K562 (cell line): ENCODE data around the gene MYOM1. TPM values are rescaled to one million over a fixed set of nuclear protein-coding genes. Genes with fewer than 3 reads are reported as not detected.
A peak's percentile ranks its signal among the peaks of the same experiment; 100 is the strongest.

Source experiments
- ATF3 ChIP-seq, 2 experiments: fragments of 450-650 bp in 1 of 2; sonication (generic) in 1 of 2; formaldehyde crosslinking in 1 of 2; IDR thresholded peaks in 1 of 2; conservative IDR thresholded peaks in 1 of 2; 2 replicates each; pipeline versions ENCODE4 v1.6.1 to v1.8.1; 2016 to 2023; ENCODE audit warnings: mild to moderate bottlenecking in 2 of 2, moderate library complexity in 2 of 2, inconsistent platforms in 1 of 2, missing genetic modification reagents in 1 of 2
- ELK3 ChIP-seq: fragments of 450-650 bp; formaldehyde crosslinking; IDR thresholded peaks from 2 replicates; pipeline ENCODE4 v1.4.0; 2020; ENCODE audit warnings: mild to moderate bottlenecking
- HOMEZ ChIP-seq: fragments of 250-450 bp; sonication (Bioruptor Pico); IDR thresholded peaks from 2 replicates; pipeline ENCODE4 v1.4.0; 2020; ENCODE audit warnings: mild to moderate bottlenecking, moderate library complexity
- KDM5B ChIP-seq: fragments of 200-600 bp; sonication (generic); IDR thresholded peaks from 2 replicates; pipeline ENCODE4 v1.6.1; 2012; ENCODE audit warnings: low read depth, mild to moderate bottlenecking, moderate library complexity, low read length, control low read depth, inconsistent platforms; ENCODE audit not compliant: insufficient replicate concordance
- KLF13 ChIP-seq: fragments of 450-650 bp; IDR thresholded peaks from 2 replicates; pipeline ENCODE4 v1.6.1; 2016; ENCODE audit warnings: missing genetic modification characterization, low read depth, mild to moderate bottlenecking, missing compliant biosample characterization, moderate library complexity, borderline replicate concordance
- KLF6 ChIP-seq: fragments of 250-450 bp; sonication (Bioruptor Pico); IDR thresholded peaks from 2 replicates; pipeline ENCODE4 v1.4.0; 2020; ENCODE audit warnings: mild to moderate bottlenecking, moderate library complexity, borderline replicate concordance
- SIN3A ChIP-seq, 2 experiments: fragments of 150-350 bp in 1 of 2; IDR thresholded peaks; 2 replicates each; pipeline ENCODE4 v1.6.1; 2011 to 2016; ENCODE audit warnings: borderline replicate concordance in 2 of 2, low read depth in 2 of 2, low read length in 2 of 2, mild to moderate bottlenecking in 2 of 2, moderate library complexity in 2 of 2; ENCODE audit not compliant: control insufficient read depth in 1 of 2
- SMARCA5 ChIP-seq: fragments of 450-650 bp; IDR thresholded peaks from 2 replicates; pipeline ENCODE4 v1.6.1; 2016
- SOX6 ChIP-seq: fragments of 450-650 bp; IDR thresholded peaks from 2 replicates; pipeline ENCODE4 v1.6.1; 2014; ENCODE audit warnings: mild to moderate bottlenecking
- SRSF3 ChIP-seq: fragments of 200-400 bp; formaldehyde crosslinking; IDR thresholded peaks from 2 replicates; pipeline ENCODE4 v1.6.1; 2016; ENCODE audit warnings: mild to moderate bottlenecking, low read length, moderate library complexity; ENCODE audit not compliant: insufficient read depth
- TAF1 ChIP-seq: IDR thresholded peaks from 2 replicates; pipeline ENCODE4 v1.6.1; 2011; ENCODE audit warnings: mild to moderate bottlenecking, low read length, moderate library complexity; ENCODE audit not compliant: insufficient read depth, control insufficient read depth, severe bottlenecking; ENCODE audit errors: extremely low read depth
- TAF15 ChIP-seq: fragments of 200-400 bp; formaldehyde crosslinking; IDR thresholded peaks from 2 replicates; pipeline ENCODE4 v1.6.1; 2017; ENCODE audit warnings: mild to moderate bottlenecking, low read depth, low read length, moderate library complexity
- THAP12 ChIP-seq: fragments of 250-450 bp; sonication (Bioruptor Pico); IDR thresholded peaks from 2 replicates; pipeline ENCODE4 v1.9.0; 2021; ENCODE audit warnings: mild to moderate bottlenecking, inconsistent platforms
- U2AF1 ChIP-seq: fragments of 200-400 bp; formaldehyde crosslinking; optimal IDR thresholded peaks from 2 replicates; pipeline ENCODE3; 2017; ENCODE audit warnings: mild to moderate bottlenecking, low read depth, low read length, moderate library complexity
- ZFP36 ChIP-seq: fragments of 150-350 bp; IDR thresholded peaks from 2 replicates; pipeline ENCODE4 v1.6.1; 2018; ENCODE audit warnings: low read length, low read depth; ENCODE audit not compliant: partially characterized antibody
- ZNF41 ChIP-seq: fragments of 250-450 bp; sonication (Bioruptor Pico); conservative IDR thresholded peaks from 2 replicates; pipeline ENCODE4 v1.4.0; 2020; ENCODE audit warnings: mild to moderate bottlenecking
- ZNF551 ChIP-seq: fragments of 250-450 bp; sonication (Bioruptor Pico); IDR thresholded peaks from 2 replicates; pipeline ENCODE4 v1.5.0; 2021; ENCODE audit warnings: mild to moderate bottlenecking, moderate library complexity
- polyA plus RNA-seq, 8 experiments: library from polyadenylated mRNA; depleted of rRNA in 4 of 8; stranded (reverse) in 5 of 8; unstranded in 3 of 8; fragments of >200 nt; fragmentation: Nextera tagmentation in 2 of 8; fragmentation: Illumina TruSeq in 1 of 8; extraction: Ambion mirVana in 2 of 8; extraction: Trizol in 1 of 8; gene quantifications; 2 replicates each; pipeline versions ENCODE4 v1.2.1 to v1.2.3, GENCODE V29; 2011 to 2014; ENCODE audit warnings: inconsistent platforms in 1 of 8, missing spikeins in 1 of 8
- total RNA-seq, 7 experiments: library from RNA; depleted of rRNA in 6 of 7; stranded (reverse); fragments of >200 nt in 6 of 7; fragmentation: Illumina TruSeq in 2 of 7; extraction: Trizol in 2 of 7; gene quantifications; 2 replicates each; pipeline versions ENCODE4 v1.2.1 to v1.2.3, GENCODE V29; 2011 to 2021; ENCODE audit warnings: low replicate concordance in 1 of 7

The MYOM1 gene
- total and polyA plus RNA-seq, 9 of the 15 experiments (the other 6 are each of a cell fraction or from before 2014, with no cell fraction given), result 0.01 to 0.62 (median 0.25) TPM

- TF ChIP-seq KLF6 (CRISPR knock-in tag) (peak; percentile 75; the same call in 1 of the 2 replicates), SOX6 (0 out of 2 replicates have a peak, but pooled peaks have one; percentile 6), TAF1 (peak; percentile 37), ELK3 (CRISPR knock-in tag) (0 out of 2 replicates have a peak, but pooled peaks have one; percentile 60), SIN3A (IDR thresholded peaks at IDR 0.05; ENCODE audit: borderline replicate concordance in 2 of 2, control insufficient read depth in 1 of 2, low read depth in 2 of 2, low read length in 2 of 2) (peak in 1 of 2 experiments; percentile 6; a peak in 1 of 4 replicates), SRSF3 (no peak), TAF15 (no peak), U2AF1 (peak; percentile 30), THAP12 (no peak), KDM5B (peak; percentile 53), ZNF551 (CRISPR knock-in tag) (0 out of 2 replicates have a peak, but pooled peaks have one; percentile 7), HOMEZ (no peak), SMARCA5 (no peak), ZFP36 (peak; percentile 25), ATF3 (IDR thresholded peaks at IDR 0.05) (no peak), ATF3 (CRISPR knock-in tag; conservative IDR thresholded peaks at IDR 0.05) (no peak), KLF13 (tag) (0 out of 2 replicates have a peak, but pooled peaks have one; percentile 17), ZNF41 (CRISPR knock-in tag) (0 out of 2 replicates have a peak, but pooled peaks have one; percentile 4)
Measured at GRCh38 chr18:3248658-3249359, 29.0 kb upstream of the MYOM1 start (continued).
